ENCODE results near the gene SDK1. TPM values are rescaled to one million over a fixed set of nuclear protein-coding genes. Genes with fewer than 3 reads are reported as not detected.
"Not testable (repeated sequence)": the region's sequence is repeated elsewhere in the genome, so short reads cannot be mapped to it uniquely, and the experiment has no call there.

The SDK1 gene
- total RNA-seq, 1 donor from 2014 or later, result 0.16 TPM

DNA sequence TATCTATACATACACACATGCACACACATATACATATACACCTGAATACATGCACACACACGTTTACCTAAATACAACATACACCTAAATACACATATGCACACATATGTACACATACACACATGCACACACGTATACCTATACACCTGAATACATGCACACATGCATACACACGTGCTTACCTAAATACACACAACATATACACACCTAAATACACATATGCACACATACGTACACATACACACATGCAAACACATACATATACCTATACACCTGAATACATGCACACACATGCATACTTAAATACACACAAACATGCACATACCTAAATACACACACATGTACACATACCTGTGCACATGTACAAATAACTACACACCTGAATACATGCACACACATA is 947.2 kb downstream of the SDK1 start:
- peaks cover 19% of the 10 kb centered on the region for H3K9me3 Mint-ChIP-seq
- no peak overlapping the region for H3K4me3 Mint-ChIP-seq
- no peak for DNase-seq
- intact Hi-C loops (cut with micrococcal nuclease), result no loop called here
- no peaks in the 10 kb centered on the region for H3K36me3 Mint-ChIP-seq (ENCODE audit: low read depth)
- no peaks in the 10 kb centered on the region for H3K4me1 Mint-ChIP-seq
- H3K27me3 Mint-ChIP-seq, result no peaks in the 10 kb centered on the region
- H3K27ac Mint-ChIP-seq, result no peak overlapping the region

DNA sequence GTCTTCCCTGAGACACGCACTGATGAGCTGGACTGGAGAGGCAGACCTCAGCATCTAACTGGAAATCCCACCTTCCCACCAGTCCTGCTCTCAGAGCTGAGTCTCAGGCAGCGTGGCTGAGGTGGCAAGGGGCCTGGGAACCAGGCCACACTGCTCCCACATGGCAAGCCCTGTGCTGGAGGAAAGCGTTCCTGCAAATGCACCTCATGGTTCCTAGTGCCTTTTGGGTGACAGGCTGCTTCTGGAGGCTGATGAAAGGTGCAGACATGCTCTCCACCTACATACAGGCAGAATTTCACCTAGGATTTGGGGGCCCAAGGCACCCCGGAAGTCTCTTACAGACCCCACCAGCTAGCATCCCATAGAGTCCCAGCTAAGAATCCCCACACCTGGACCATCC is 948.2 kb downstream of the SDK1 start:
- intact Hi-C loops (cut with micrococcal nuclease), result no loop called here
- peaks cover 19% of the 10 kb centered on the region for H3K9me3 Mint-ChIP-seq
- H3K36me3 Mint-ChIP-seq (ENCODE audit: low read depth), result no peaks in the 10 kb centered on the region

DNA sequence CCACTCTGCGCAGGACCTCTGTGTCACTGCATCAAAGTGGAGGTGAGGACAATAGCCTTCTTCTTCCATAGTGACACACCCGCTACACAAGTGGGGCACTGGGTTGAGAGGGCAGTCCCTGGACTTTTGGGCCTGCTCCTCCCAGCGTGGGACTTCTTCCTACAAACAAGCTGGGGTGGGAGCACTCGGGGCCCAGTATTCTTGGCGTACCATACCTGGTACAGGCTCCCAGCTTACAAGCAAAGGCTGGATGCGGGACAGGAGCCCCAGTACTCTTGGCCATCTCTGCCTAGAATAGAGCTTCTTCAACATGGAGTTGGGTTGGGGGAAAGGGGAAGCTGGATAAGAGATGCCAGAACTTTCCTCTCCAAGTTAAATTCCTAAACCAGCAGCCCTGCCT is 954.3 kb downstream of the SDK1 start:
- Mint-ChIP-seq H3K4me3 (no peak overlapping the region), H3K27ac (no peak overlapping the region), H3K36me3 (ENCODE audit: low read depth) (no peaks in the 10 kb centered on the region), H3K4me1 (no peaks in the 10 kb centered on the region), H3K27me3 (no peaks in the 10 kb centered on the region), H3K9me3 (peaks cover 14% of the 10 kb centered on the region)
- DNase-seq, result no peak
- intact Hi-C loops (cut with micrococcal nuclease), result no loop called here

More for the DNA sequence above, 948.2 kb downstream of the SDK1 start:
- H3K27ac Mint-ChIP-seq, result no peak overlapping the region
- DNase-seq, result no peak
- no peak overlapping the region for H3K4me3 Mint-ChIP-seq
- no peaks in the 10 kb centered on the region for H3K27me3 Mint-ChIP-seq
- no peaks in the 10 kb centered on the region for H3K4me1 Mint-ChIP-seq

DNA sequence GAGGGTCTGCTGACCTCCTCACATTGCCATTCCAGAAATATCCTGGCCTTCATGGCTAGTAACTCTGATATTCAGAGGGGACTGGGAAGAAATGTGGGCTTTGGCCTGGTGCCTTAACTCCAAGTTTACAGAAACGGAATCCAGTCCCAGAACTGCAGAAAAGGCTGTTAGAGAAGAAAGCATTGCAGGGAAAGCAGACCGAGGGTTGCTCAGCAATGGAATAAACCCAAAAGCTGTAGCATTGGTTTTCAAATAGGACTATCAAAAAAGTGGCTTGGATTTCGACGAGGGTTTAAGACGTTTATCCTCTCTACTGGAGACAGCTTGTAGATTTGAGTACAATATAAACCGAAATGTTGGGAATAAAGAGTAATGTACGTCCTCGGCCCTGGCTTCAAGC is 955.2 kb downstream of the SDK1 start:
- no peaks in the 10 kb centered on the region for H3K4me1 Mint-ChIP-seq
- intact Hi-C loops (cut with micrococcal nuclease), result no loop called here
- no peak for DNase-seq

DNA sequence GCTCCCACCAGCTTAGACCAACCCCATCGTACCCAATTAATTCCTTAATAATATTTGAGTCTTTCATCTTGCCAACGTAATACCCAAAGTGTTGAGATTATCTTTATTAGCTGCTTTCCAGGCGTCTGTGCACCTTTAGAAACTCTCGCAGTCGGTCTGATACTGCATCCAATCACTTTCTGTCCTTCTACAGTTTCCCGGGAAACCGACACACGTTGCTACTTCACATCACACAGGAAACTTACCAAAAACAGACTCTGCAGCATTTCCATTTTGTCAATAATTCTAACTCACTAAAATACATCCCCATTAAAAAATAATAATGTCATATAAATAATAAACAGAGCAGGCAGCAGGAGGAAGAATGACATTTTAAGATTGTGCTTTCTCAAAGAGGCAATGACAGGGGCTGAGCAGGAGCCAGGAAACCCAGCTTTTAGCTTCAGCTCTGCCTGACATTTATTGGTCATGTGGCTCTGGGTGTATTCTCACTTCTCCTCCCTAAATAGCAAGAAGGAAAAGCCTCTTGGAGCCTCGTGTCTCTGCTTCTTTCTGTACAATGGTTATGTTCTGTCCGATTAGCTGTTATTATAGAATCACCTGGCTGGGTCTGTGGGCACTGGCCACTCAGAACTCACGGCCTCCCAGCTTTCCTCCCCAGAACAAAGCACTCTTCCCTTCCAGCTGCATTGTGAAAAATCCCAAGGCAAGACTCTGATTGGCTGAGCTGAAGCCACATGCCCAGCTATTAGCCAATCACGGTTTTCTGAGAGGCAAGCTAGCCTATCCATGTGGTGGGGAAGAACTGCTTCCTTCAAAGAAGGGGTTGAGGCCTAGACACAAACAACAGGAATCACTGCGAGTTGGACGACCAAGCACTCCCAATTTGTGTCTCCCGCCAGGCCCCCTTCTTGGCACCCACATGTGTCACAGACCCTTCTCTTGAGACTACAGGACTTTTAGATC is 956.4 kb downstream of the SDK1 start:
- Mint-ChIP-seq H3K27me3 (no peaks in the 10 kb centered on the region), H3K4me3 (no peak overlapping the region), H3K4me1 (no peaks in the 10 kb centered on the region), H3K36me3 (ENCODE audit: low read depth) (no peaks in the 10 kb centered on the region), H3K27ac (no peak overlapping the region), H3K9me3 (peaks cover 10% of the 10 kb centered on the region)
- intact Hi-C loops (cut with micrococcal nuclease), result no loop called here
- DNase-seq, result no peak

More for the DNA sequence above, 955.2 kb downstream of the SDK1 start:
- no peaks in the 10 kb centered on the region for H3K27me3 Mint-ChIP-seq
- H3K9me3 Mint-ChIP-seq, result peaks cover 10% of the 10 kb centered on the region
- no peak overlapping the region for H3K27ac Mint-ChIP-seq
- H3K4me3 Mint-ChIP-seq, result no peak overlapping the region
- H3K36me3 Mint-ChIP-seq (ENCODE audit: low read depth), result no peaks in the 10 kb centered on the region

DNA sequence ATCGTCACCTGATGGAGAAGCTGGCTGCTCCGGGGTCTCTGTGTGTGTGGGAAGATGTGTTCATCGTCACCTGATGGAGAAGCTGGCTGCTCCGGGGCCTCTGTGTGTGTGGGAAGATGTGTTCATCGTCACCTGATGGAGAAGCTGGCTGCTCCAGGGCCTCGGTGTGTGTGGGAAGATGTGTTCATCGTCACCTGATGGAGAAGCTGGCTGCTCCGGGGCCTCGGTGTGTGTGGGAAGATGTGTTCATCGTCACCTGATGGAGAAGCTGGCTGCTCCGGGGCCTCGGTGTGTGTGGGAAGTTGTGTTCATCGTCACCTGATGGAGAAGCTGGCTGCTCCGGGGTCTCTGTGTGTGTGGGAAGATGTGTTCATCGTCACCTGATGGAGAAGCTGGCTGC is 959.1 kb downstream of the SDK1 start:
- H3K4me1 Mint-ChIP-seq; H3K9me3 Mint-ChIP-seq; H3K27me3 Mint-ChIP-seq; H3K4me3 Mint-ChIP-seq; H3K36me3 Mint-ChIP-seq (ENCODE audit: low read depth); intact Hi-C loops (cut with micrococcal nuclease); DNase-seq; H3K27ac Mint-ChIP-seq: not testable (repeated sequence)

DNA sequence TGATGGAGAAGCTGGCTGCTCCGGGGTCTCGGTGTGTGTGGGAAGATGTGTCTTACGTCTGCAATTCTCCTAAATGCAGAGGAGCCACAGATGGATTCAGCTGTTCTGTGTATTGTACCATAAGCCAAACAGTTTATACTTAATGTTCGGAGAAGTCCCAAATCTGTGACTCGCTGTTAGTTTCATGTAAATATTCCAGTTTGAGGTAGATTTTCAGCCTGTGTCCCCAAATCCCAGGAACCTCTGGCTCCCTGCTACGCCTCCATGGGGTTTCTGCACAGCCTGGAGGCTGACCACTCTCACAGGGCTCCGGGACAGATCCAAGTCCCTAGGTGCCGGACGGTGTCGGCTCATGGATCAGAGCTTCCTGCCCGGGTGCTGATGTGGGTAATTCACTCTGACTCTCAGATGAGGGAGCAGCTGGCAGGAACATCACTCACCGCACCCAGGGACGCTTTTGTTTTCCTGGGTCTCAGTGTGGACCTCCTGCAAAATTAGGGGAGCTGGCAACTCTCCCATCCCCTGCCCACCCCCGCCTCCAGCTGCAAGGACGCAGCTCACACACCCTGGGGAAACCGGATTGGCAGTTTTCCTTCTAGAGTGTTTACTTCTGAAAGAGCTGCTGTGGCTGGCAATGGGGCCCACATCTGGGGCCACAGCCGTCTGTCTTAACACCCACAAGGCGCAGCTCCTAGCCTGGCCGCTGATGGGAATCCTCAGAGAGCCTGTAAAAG is 960.0 kb downstream of the SDK1 start:
- no peaks in the 10 kb centered on the region for H3K27me3 Mint-ChIP-seq
- no peak overlapping the region for H3K27ac Mint-ChIP-seq

DNA sequence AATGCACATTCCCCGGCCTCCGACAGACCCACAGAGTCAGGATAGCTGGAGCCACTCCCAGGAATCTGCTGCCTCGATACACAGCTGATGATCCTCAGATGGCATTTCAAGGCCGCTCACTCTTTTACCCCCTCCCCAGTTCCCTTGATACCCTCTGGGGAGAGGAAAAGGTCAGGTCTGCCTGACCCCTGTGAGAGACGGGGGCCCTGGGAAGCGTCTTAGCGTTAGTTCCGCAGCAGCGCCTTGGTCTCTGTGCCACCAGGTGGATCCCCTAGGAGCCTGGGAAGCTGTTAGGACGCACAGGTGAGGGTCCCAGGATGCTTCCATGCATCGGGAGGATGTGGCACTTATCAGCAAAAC is 960.5 kb downstream of the SDK1 start:
- DNase-seq, result no peak
- Mint-ChIP-seq H3K36me3 (ENCODE audit: low read depth) (no peaks in the 10 kb centered on the region), H3K4me3 (no peak overlapping the region), H3K27me3 (no peaks in the 10 kb centered on the region), H3K4me1 (no peaks in the 10 kb centered on the region), H3K9me3 (peaks cover 5% of the 10 kb centered on the region), H3K27ac (no peak overlapping the region)
- intact Hi-C loops (cut with micrococcal nuclease), result no loop called here

More for the DNA sequence above, 960.0 kb downstream of the SDK1 start:
- no peak overlapping the region for H3K4me3 Mint-ChIP-seq
- no peak for DNase-seq
- peaks cover 5% of the 10 kb centered on the region for H3K9me3 Mint-ChIP-seq
- intact Hi-C loops (cut with micrococcal nuclease), result no loop called here
- H3K36me3 Mint-ChIP-seq (ENCODE audit: low read depth), result no peaks in the 10 kb centered on the region
- H3K4me1 Mint-ChIP-seq, result no peaks in the 10 kb centered on the region

DNA sequence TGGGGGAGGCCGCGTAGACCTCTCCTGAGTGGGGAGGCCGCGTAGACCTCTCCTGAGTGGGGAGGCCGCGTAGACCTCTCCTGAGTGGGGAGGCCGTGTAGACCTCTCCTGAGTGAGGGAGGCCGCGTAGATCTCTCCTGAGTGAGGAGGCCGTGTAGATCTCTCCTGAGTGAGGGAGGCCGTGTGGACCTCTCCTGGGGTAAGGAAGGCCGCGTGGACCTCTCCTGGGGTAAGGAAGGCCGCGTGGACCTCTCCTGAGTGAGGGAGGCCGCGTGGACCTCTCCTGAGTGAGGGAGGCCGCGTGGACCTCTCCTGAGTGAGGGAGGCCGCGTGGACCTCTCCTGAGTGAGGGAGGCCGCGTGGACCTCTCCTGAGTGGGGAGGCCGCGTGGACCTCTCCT is 963.2 kb downstream of the SDK1 start:
- H3K27me3 Mint-ChIP-seq; H3K36me3 Mint-ChIP-seq (ENCODE audit: low read depth); H3K9me3 Mint-ChIP-seq; H3K27ac Mint-ChIP-seq; DNase-seq; H3K4me3 Mint-ChIP-seq; H3K4me1 Mint-ChIP-seq; intact Hi-C loops (cut with micrococcal nuclease): not testable (repeated sequence)

DNA sequence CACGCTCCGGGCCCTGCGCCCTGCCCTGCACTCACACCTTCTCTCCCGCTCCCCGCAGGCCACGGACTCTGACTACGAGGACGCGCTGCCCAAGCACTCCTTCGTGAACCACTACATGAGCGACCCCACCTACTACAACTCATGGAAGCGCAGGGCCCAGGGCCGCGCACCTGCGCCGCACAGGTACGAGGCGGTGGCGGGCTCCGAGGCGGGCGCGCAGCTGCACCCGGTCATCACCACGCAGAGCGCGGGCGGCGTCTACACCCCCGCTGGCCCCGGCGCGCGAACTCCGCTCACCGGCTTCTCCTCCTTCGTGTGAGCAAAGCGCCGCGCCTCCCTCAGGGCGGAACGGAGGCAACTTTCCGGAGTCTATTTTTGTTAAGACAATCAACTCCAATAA is 964.0 kb downstream of the SDK1 start:
- no peak for DNase-seq
- H3K9me3 Mint-ChIP-seq, result no peaks in the 10 kb centered on the region
- H3K27ac Mint-ChIP-seq, result no peak overlapping the region
- H3K4me3 Mint-ChIP-seq, result no peak overlapping the region
- no peaks in the 10 kb centered on the region for H3K36me3 Mint-ChIP-seq (ENCODE audit: low read depth)
- intact Hi-C loops (cut with micrococcal nuclease), result no loop called here
- no peaks in the 10 kb centered on the region for H3K4me1 Mint-ChIP-seq
- no peaks in the 10 kb centered on the region for H3K27me3 Mint-ChIP-seq

DNA sequence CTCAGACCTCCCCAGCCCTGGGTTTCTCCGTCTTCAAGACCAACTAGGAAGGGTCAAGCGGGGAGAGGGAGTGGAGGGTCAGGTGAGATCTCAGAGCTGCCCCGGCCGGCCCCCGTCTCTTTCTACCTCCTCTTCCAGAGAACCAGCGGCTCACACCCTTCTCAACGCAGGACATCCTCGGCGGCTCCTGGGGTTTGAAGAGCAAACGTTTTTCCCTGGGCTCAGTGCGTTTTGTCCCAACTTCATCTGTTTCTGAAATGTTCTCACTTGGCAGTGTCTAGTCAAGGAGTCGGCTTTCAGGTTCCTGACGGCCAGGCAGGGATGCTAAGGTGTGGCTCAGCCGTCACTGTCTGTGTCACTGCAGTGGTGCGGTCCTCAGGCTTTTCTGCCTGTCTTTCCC is 964.6 kb downstream of the SDK1 start:
- Mint-ChIP-seq H3K27me3 (no peaks in the 10 kb centered on the region), H3K27ac (no peak overlapping the region), H3K36me3 (ENCODE audit: low read depth) (no peaks in the 10 kb centered on the region), H3K9me3 (no peaks in the 10 kb centered on the region), H3K4me3 (no peak overlapping the region), H3K4me1 (no peaks in the 10 kb centered on the region)
- intact Hi-C loops (cut with micrococcal nuclease), result no loop called here
- no peak for DNase-seq

DNA sequence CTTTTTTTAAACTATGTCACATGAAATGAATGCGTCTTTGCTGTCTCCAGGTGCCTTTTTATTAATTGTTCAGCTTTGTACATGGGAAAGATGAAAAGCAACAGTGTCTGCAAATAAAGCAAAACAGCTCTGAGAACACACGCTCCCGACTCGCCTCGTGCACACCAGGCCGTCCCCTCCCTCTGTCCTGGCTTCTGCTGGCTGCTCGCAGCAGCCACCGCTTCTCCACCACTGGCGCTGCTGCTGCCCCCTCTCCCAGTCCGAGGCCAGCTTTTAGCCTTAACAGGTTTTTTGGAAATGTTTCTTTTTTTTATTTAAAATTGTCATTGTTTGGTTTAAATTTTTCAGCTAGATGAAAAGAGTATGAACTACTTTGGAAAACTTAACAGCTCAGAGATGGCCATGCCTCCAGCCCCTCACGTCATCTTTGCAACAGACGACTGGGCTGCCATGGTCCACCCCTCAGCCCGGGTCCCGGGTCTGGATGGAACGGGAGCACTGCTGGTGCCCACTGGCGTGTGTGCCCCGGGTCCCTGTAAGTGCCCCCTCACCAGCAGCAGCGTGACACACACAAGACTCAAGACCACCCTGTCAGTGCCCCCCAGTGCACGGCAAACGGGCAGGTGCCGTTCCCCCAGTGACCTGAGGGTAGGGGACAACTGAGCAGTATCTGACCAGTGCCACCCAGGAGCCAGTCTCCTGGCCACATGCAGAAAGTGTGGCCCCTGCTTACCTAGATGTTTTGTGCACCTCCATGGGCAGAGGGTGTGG is 965.4 kb downstream of the SDK1 start:
- no peak for DNase-seq
- intact Hi-C loops (cut with micrococcal nuclease), result no loop called here
- Mint-ChIP-seq H3K4me1 (no peaks in the 10 kb centered on the region), H3K9me3 (no peaks in the 10 kb centered on the region), H3K4me3 (no peak overlapping the region), H3K27me3 (no peaks in the 10 kb centered on the region), H3K27ac (no peak overlapping the region), H3K36me3 (ENCODE audit: low read depth) (no peaks in the 10 kb centered on the region)

DNA sequence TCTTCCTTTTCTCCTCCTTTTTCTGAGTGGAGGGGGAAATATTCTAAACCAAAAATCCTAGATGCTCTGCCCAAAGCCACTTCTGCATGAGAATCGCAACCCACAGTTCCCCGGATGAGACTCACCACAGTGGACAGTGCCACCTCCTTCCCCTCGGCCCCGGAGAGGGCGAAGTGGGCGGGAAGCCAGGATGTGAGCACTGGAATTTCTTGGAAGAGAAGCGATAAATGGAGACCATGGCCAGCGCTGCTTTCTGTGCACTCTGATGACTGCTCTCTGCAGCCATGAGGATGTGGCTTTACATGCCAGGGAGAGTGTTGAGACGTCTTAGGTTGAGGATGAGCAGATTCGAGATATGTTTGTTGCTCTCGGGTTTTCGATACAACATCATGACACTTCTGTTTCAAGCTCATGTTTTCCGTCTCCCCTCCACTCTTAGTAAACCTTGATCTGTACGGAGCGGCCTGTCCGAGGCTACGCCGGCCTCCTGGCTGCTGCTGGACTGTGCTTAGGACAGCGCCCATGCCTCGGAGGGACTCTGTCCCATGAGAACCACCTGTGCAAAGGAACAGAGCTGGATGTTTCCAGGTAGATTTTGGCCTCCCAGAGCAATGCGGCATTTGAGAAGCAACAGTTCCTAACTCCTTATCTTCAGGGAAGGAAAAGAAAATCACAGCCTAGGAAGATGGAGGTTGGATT is 966.4 kb downstream of the SDK1 start:
- no peaks in the 10 kb centered on the region for H3K4me1 Mint-ChIP-seq
- H3K36me3 Mint-ChIP-seq (ENCODE audit: low read depth), result no peaks in the 10 kb centered on the region
- no peak overlapping the region for H3K4me3 Mint-ChIP-seq
- no peaks in the 10 kb centered on the region for H3K27me3 Mint-ChIP-seq
- intact Hi-C loops (cut with micrococcal nuclease), result no loop called here
- H3K9me3 Mint-ChIP-seq, result no peaks in the 10 kb centered on the region
- H3K27ac Mint-ChIP-seq, result no peak overlapping the region
- DNase-seq, result no peak

Data from activated CD4-positive, alpha-beta T cell treated with anti-CD3 and anti-CD28 coated beads, Interleukin-2, amount 10 ng/mL, durations not matched to agents 24 days and 14 days (primary cell).